ENCODE data around the gene LRRC3. TPM values are rescaled to one million over a fixed set of nuclear protein-coding genes. Genes with fewer than 3 reads are reported as not detected.

Gene LRRC3
- total and polyA plus RNA-seq, 2 donors (not counting 3 experiments of a cell fraction or from before 2014, with no cell fraction given): 4.8 to 4.9 TPM

DNA sequence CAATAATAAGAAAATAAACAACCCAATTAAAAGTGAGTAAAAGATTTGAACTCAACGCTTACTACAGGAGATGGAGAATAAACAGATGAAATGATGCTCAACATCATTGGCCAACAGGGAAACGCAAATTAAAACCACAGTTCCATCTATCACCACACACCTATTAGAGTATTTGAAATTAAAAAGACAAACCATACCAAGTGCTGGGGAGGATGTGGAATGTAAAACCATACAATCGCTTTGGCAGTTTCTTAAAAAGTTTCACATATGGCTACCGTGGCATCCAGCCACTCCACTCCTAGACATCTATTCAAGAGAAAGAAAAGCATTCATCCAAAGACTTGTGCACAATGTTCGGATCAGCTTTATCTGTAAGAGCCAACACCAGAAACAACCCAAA, 1.3 kb upstream of the LRRC3 start:
- H3K4me3 ChIP-seq (replicated peaks in 1 of 3; ENCODE audit: insufficient read depth in 1 of 3, low read depth in 1 of 3, low read length in 3 of 3): no peak overlapping the region
- no peaks in the 10 kb centered on the region for H3K36me3 ChIP-seq (ENCODE audit: control insufficient read depth in 2 of 2, extremely low read depth in 1 of 2, insufficient read depth in 2 of 2, low read length in 2 of 2)
- POLR2A ChIA-PET: no interaction called here
- intact Hi-C loops (cut with micrococcal nuclease): loop anchor here (10.0 kb wide), 1 partner anchor 109 kb away; no protein-coding TSS in a partner anchor
- peaks cover 0 to 3% of the 10 kb centered on the region in 2 experiments for H3K27me3 ChIP-seq (ENCODE audit: control insufficient read depth in 2 of 2, insufficient read depth in 2 of 2, low read length in 2 of 2)
- H3K79me2 ChIP-seq (ENCODE audit: control insufficient read depth, insufficient read depth, low read length): no peaks in the 10 kb centered on the region
- DNase-seq (ENCODE audit: low read depth, low spot score) (no peak), FAIRE-seq (no peak)
- H3K27ac ChIP-seq (ENCODE audit: insufficient read depth, low read depth, low read length): no peak overlapping the region
- dilution Hi-C loops (cut with MboI; ENCODE audit: extremely low pct_ligation_motif_present, low sequenced_read_pairs): no loop called here
- no TSS peak for BruUV-seq (replicated peaks)
- H3K4me1 ChIP-seq (ENCODE audit: control insufficient read depth, extremely low read depth, insufficient read depth, low read length): no peaks in the 10 kb centered on the region
- no peak overlapping the region for H2AFZ ChIP-seq (ENCODE audit: low read depth, low read length)
- H3K4me2 ChIP-seq (ENCODE audit: insufficient read depth, low read length): no peak overlapping the region
- no peak overlapping the region for H3K9ac ChIP-seq (replicated peaks; ENCODE audit: extremely low read depth, insufficient read depth, low read length)
- CTCF ChIA-PET: interaction anchor here (1.0 to 1.2 kb wide), 2 partner anchors 20 to 34 kb away, joined by 3 read pairs; no protein-coding TSS in a partner anchor
- H3K9me3 ChIP-seq (replicated peaks; ENCODE audit: control insufficient read depth, insufficient read depth, low read length): no peaks in the 10 kb centered on the region
- no peak for TF ChIP-seq POLR2A (IDR thresholded peaks at IDR 0.05; ENCODE audit: low read depth, low read length)
- no peak for TF ChIP-seq POLR2AphosphoS5 (IDR thresholded peaks at IDR 0.05; ENCODE audit: insufficient read depth, low read depth, low read length)
- no peak for TF ChIP-seq MYC (IDR thresholded peaks at IDR 0.05; ENCODE audit: low read depth, low read length)
- TF ChIP-seq, protein P1, sequence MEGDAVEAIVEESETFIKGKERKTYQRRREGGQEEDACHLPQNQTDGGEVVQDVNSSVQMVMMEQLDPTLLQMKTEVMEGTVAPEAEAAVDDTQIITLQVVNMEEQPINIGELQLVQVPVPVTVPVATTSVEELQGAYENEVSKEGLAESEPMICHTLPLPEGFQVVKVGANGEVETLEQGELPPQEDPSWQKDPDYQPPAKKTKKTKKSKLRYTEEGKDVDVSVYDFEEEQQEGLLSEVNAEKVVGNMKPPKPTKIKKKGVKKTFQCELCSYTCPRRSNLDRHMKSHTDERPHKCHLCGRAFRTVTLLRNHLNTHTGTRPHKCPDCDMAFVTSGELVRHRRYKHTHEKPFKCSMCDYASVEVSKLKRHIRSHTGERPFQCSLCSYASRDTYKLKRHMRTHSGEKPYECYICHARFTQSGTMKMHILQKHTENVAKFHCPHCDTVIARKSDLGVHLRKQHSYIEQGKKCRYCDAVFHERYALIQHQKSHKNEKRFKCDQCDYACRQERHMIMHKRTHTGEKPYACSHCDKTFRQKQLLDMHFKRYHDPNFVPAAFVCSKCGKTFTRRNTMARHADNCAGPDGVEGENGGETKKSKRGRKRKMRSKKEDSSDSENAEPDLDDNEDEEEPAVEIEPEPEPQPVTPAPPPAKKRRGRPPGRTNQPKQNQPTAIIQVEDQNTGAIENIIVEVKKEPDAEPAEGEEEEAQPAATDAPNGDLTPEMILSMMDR (IDR thresholded peaks at IDR 0.05; ENCODE audit: extremely low read depth in 1 of 2, insufficient read depth in 1 of 2, low read depth in 1 of 2, low read length in 2 of 2): no peak
- no peak for TF ChIP-seq EZH2 (IDR thresholded peaks at IDR 0.05; ENCODE audit: borderline replicate concordance, low read depth, low read length, severe bottlenecking)
- TF ChIP-seq MAX (IDR thresholded peaks at IDR 0.05; ENCODE audit: insufficient read depth, insufficient read length): no peak
- no peak for TF ChIP-seq JUN (IDR thresholded peaks at IDR 0.05; ENCODE audit: borderline replicate concordance, insufficient read depth, insufficient read length, low read depth)
- TF ChIP-seq GATA2 (IDR thresholded peaks at IDR 0.05; ENCODE audit: insufficient read depth, insufficient read length, low read depth, low read length): no peak
- no peak for TF ChIP-seq FOS (IDR thresholded peaks at IDR 0.05; ENCODE audit: borderline replicate concordance, insufficient read depth, low read length)
- H3K9me1 ChIP-seq (replicated peaks; ENCODE audit: control insufficient read depth, extremely low read depth, insufficient read depth, low read length): no peaks in the 10 kb centered on the region
- H4K20me1 ChIP-seq (replicated peaks; ENCODE audit: control insufficient read depth, extremely low read depth, insufficient read depth, low read length): no peaks in the 10 kb centered on the region

All from endothelial cell of umbilical vein (primary cell).